IPS-18c (cell line): ENCODE data around the gene SV2B.

ENCODE experiments used
- H3K4me3 ChIP-seq: 2 replicates; pipeline ENCODE4 v1.7.0; 2013; ENCODE audit warnings: low read depth, mild to moderate bottlenecking, low read length, moderate library complexity; ENCODE audit not compliant: insufficient read depth
- H3K9me3 ChIP-seq: one replicate; pipeline ENCODE4 v1.6.1; 2013; ENCODE audit warnings: mild to moderate bottlenecking, low read length, moderate library complexity; ENCODE audit not compliant: control insufficient read depth, insufficient read depth

Gene SV2B

GRCh38 chr15:91153954-91154353 is 53.9 kb downstream of the SV2B start:
- Histone ChIP-seq H3K9me3 (no peaks in the 10 kb centered on the region), H3K4me3 (no peak overlapping the region)

GRCh38 chr15:91156175-91156726 is 56.2 kb downstream of the SV2B start:
- Histone ChIP-seq H3K9me3 (no peaks in the 10 kb centered on the region), H3K4me3 (no peak overlapping the region)

- Histone ChIP-seq H3K4me3 (no peak overlapping the region), H3K9me3 (no peaks in the 10 kb centered on the region)
Observed at GRCh38 chr15:91158415-91159394, 58.6 kb downstream of the SV2B start.

GRCh38 chr15:91165850-91166249 is 65.8 kb downstream of the SV2B start:
- Histone ChIP-seq H3K4me3 (no peak overlapping the region), H3K9me3 (no peaks in the 10 kb centered on the region)

GRCh38 chr15:91168457-91168856 is 68.4 kb downstream of the SV2B start:
- H3K9me3 ChIP-seq: no peaks in the 10 kb centered on the region
- H3K4me3 ChIP-seq: no peak overlapping the region

GRCh38 chr15:91171334-91171733 is 71.3 kb downstream of the SV2B start:
- Histone ChIP-seq H3K9me3 (no peaks in the 10 kb centered on the region), H3K4me3 (no peak overlapping the region)

GRCh38 chr15:91182101-91182500 is 82.0 kb downstream of the SV2B start:
- Histone ChIP-seq H3K4me3 (no peak overlapping the region), H3K9me3 (no peaks in the 10 kb centered on the region)

GRCh38 chr15:91183596-91183995 is 83.5 kb downstream of the SV2B start:
- H3K9me3 ChIP-seq: no peaks in the 10 kb centered on the region
- no peak overlapping the region for H3K4me3 ChIP-seq

GRCh38 chr15:91184441-91184840 is 84.4 kb downstream of the SV2B start:
- Histone ChIP-seq H3K4me3 (no peak overlapping the region), H3K9me3 (no peaks in the 10 kb centered on the region)

- H3K9me3 ChIP-seq: no peaks in the 10 kb centered on the region
- no peak overlapping the region for H3K4me3 ChIP-seq
Observed at GRCh38 chr15:91186904-91187656, 87.0 kb downstream of the SV2B start.

GRCh38 chr15:91192285-91192684 is 92.2 kb downstream of the SV2B start:
- no peak overlapping the region for H3K4me3 ChIP-seq
- H3K9me3 ChIP-seq: no peaks in the 10 kb centered on the region

GRCh38 chr15:91192690-91193377 is 92.8 kb downstream of the SV2B start:
- Histone ChIP-seq H3K4me3 (no peak overlapping the region), H3K9me3 (no peaks in the 10 kb centered on the region)

- no peak overlapping the region for H3K4me3 ChIP-seq
- H3K9me3 ChIP-seq: no peaks in the 10 kb centered on the region
Observed at GRCh38 chr15:91193378-91193720, 93.3 kb downstream of the SV2B start.

GRCh38 chr15:91196127-91196526 is 96.1 kb downstream of the SV2B start:
- Histone ChIP-seq H3K4me3 (no peak overlapping the region), H3K9me3 (no peaks in the 10 kb centered on the region)

- Histone ChIP-seq H3K9me3 (no peaks in the 10 kb centered on the region), H3K4me3 (no peak overlapping the region)
Observed at GRCh38 chr15:91196768-91197167, 96.7 kb downstream of the SV2B start.

- H3K9me3 ChIP-seq: no peaks in the 10 kb centered on the region
- no peak overlapping the region; the same call in 1 of the 2 replicates for H3K4me3 ChIP-seq
Observed at GRCh38 chr15:91199511-91199910, 99.5 kb downstream of the SV2B start.

GRCh38 chr15:91200101-91200754 is 100.2 kb downstream of the SV2B start:
- H3K4me3 ChIP-seq: no peak overlapping the region
- H3K9me3 ChIP-seq: no peaks in the 10 kb centered on the region
